Measurements from ENCODE around the gene ENO2.

Gene ENO2

GRCh38 chr12:6914947-6915788 is 788 bp downstream of the ENO2 start:
- Histone ChIP-seq H3K36me3 (replicated peaks in 1 of 2; ENCODE audit: control insufficient read depth in 2 of 2, insufficient read depth in 2 of 2, low read length in 2 of 2) (peaks cover 19 to 29% of the 10 kb centered on the region in 2 donors), H3K4me1 (ENCODE audit: control insufficient read depth in 2 of 2, insufficient read depth in 1 of 2, low read depth in 1 of 2, low read length in 2 of 2) (peaks cover 10 to 19% of the 10 kb centered on the region in 2 donors), H4K8ac (ENCODE audit: low read depth, low read length) (no peak overlapping the region), H3K9ac (ENCODE audit: low read depth, low read length, poor library complexity) (peak overlapping the region; percentile 94), H3K27ac (replicated peaks; ENCODE audit: low read length) (peak overlapping the region; percentile 58), H3K4me2 (ENCODE audit: insufficient read depth, low read length, poor library complexity, severe bottlenecking) (peak overlapping the region; percentile 96), H3K27me3 (ENCODE audit: control insufficient read depth in 3 of 3, insufficient read depth in 3 of 3, low read depth in 1 of 3, low read length in 3 of 3) (peaks cover 0 to 3% (median 0%) of the 10 kb centered on the region in 3 experiments), H2BK15ac (ENCODE audit: low read length) (peak overlapping the region; percentile 96), H3K14ac (ENCODE audit: low read length) (peak overlapping the region; percentile 95), H3K79me1 (ENCODE audit: low read depth, low read length) (peaks cover 13% of the 10 kb centered on the region), H3K4ac (ENCODE audit: low read length) (peak overlapping the region; percentile 80), H2BK5ac (ENCODE audit: low read length) (peak overlapping the region; percentile 7), H3K9me3 (replicated peaks in 1 of 2; ENCODE audit: control insufficient read depth in 2 of 2, insufficient read depth in 1 of 2, low read depth in 1 of 2, low read length in 2 of 2) (no peaks in the 10 kb centered on the region), H2BK120ac (ENCODE audit: low read depth, low read length) (peak overlapping the region; percentile 84), H3K23ac (ENCODE audit: low read depth, low read length, poor library complexity) (peak overlapping the region; percentile 92), H4K91ac (ENCODE audit: low read depth, low read length, poor library complexity) (no peak overlapping the region), H2AFZ (ENCODE audit: low read length) (peak overlapping the region; percentile 99), H3K18ac (ENCODE audit: low read length) (peak overlapping the region; percentile 99), H3K4me3 (ENCODE audit: low read length in 2 of 2) (peak overlapping the region; percentile 60 to 92), H2BK12ac (ENCODE audit: low read length) (peak overlapping the region; percentile 88), H2AK5ac (ENCODE audit: low read depth, low read length) (peak overlapping the region; percentile 79)
- WGBS, 2 donors (ENCODE audit: extremely low coverage in 2 of 2, insufficient read length in 2 of 2, insufficient replicate concordance in 1 of 2) = no CpG with 5 or more reads among the region's 29 CpGs
- DNase-seq (ENCODE audit: low spot score) = peak; percentile 68

GRCh38 chr12:6915789-6916285 is 1.5 kb downstream of the ENO2 start:
- H3K4me2 ChIP-seq (ENCODE audit: insufficient read depth, low read length, poor library complexity, severe bottlenecking) = peak overlapping the region; percentile 96
- no peak for DNase-seq (ENCODE audit: low spot score)
- no peak overlapping the region for H4K8ac ChIP-seq (ENCODE audit: low read depth, low read length)
- peaks cover 13% of the 10 kb centered on the region for H3K79me1 ChIP-seq (ENCODE audit: low read depth, low read length)
- peak overlapping the region; percentile 20 for H2BK15ac ChIP-seq (ENCODE audit: low read length)
- peaks cover 19 to 29% of the 10 kb centered on the region in 2 donors for H3K36me3 ChIP-seq (replicated peaks in 1 of 2; ENCODE audit: control insufficient read depth in 2 of 2, insufficient read depth in 2 of 2, low read length in 2 of 2)
- peak overlapping the region; percentile 27 for H2BK5ac ChIP-seq (ENCODE audit: low read length)
- H3K4me3 ChIP-seq (ENCODE audit: low read length in 2 of 2) = peak overlapping the region in 1 of 2 donors; percentile 69
- no peaks in the 10 kb centered on the region for H3K9me3 ChIP-seq (replicated peaks in 1 of 2; ENCODE audit: control insufficient read depth in 2 of 2, insufficient read depth in 1 of 2, low read depth in 1 of 2, low read length in 2 of 2)
- H2AK5ac ChIP-seq (ENCODE audit: low read depth, low read length) = no peak overlapping the region
- peak overlapping the region; percentile 39 for H3K23ac ChIP-seq (ENCODE audit: low read depth, low read length, poor library complexity)
- H2BK120ac ChIP-seq (ENCODE audit: low read depth, low read length) = no peak overlapping the region
- H2AFZ ChIP-seq (ENCODE audit: low read length) = no peak overlapping the region
- peaks cover 0 to 3% (median 0%) of the 10 kb centered on the region in 3 experiments for H3K27me3 ChIP-seq (ENCODE audit: control insufficient read depth in 3 of 3, insufficient read depth in 3 of 3, low read depth in 1 of 3, low read length in 3 of 3)
- H3K18ac ChIP-seq (ENCODE audit: low read length) = peak overlapping the region; percentile 0
- H3K27ac ChIP-seq (replicated peaks; ENCODE audit: low read length) = no peak overlapping the region
- H4K91ac ChIP-seq (ENCODE audit: low read depth, low read length, poor library complexity) = no peak overlapping the region
- H3K4ac ChIP-seq (ENCODE audit: low read length) = no peak overlapping the region
- H2BK12ac ChIP-seq (ENCODE audit: low read length) = no peak overlapping the region
- no peak overlapping the region for H3K14ac ChIP-seq (ENCODE audit: low read length)
- WGBS, 2 donors (ENCODE audit: extremely low coverage in 2 of 2, insufficient read length in 2 of 2, insufficient replicate concordance in 1 of 2) = no CpG with 5 or more reads among the region's 14 CpGs
- H3K9ac ChIP-seq (ENCODE audit: low read depth, low read length, poor library complexity) = no peak overlapping the region
- H3K4me1 ChIP-seq (ENCODE audit: control insufficient read depth in 2 of 2, insufficient read depth in 1 of 2, low read depth in 1 of 2, low read length in 2 of 2) = peaks cover 10 to 19% of the 10 kb centered on the region in 2 donors

DNA sequence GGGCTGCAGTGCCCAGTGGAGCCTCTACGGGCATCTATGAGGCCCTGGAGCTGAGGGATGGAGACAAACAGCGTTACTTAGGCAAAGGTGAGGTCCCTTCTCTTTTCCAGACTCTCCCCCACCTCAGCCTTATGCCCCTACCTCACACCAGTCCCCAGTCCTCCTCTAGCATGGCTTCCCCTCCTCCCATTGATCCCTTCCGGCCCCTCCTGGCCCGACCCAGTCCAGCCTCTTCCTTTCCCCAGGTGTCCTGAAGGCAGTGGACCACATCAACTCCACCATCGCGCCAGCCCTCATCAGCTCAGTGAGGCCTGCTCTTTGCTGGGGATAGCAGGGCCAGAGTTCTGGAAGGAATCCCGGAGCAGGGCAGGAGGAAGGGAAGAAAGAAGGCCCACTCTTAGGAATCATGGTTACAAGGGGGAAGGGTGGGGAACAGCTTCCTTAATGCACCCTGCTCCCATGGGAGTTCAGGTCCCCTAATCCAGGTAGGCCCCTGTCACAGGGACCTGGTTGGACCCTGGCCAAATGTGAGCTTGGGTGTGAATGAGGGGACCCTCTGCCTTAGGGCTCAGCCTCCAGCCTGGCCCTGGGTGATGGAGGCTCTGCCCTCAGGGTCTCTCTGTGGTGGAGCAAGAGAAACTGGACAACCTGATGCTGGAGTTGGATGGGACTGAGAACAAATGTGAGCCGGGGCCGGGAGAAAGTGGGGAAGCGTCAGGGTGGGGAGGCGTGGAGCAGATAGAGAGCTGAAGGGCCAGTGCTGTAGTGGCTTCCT is 2.2 kb downstream of the ENO2 start:
- Histone ChIP-seq H3K23ac (ENCODE audit: low read depth, low read length, poor library complexity) (no peak overlapping the region), H3K14ac (ENCODE audit: low read length) (no peak overlapping the region), H2BK5ac (ENCODE audit: low read length) (no peak overlapping the region), H2BK12ac (ENCODE audit: low read length) (no peak overlapping the region), H3K4me1 (ENCODE audit: control insufficient read depth in 2 of 2, insufficient read depth in 1 of 2, low read depth in 1 of 2, low read length in 2 of 2) (peaks cover 10 to 19% of the 10 kb centered on the region in 2 donors), H4K8ac (ENCODE audit: low read depth, low read length) (no peak overlapping the region), H3K79me1 (ENCODE audit: low read depth, low read length) (peaks cover 13% of the 10 kb centered on the region), H2AFZ (ENCODE audit: low read length) (no peak overlapping the region), H3K9me3 (replicated peaks in 1 of 2; ENCODE audit: control insufficient read depth in 2 of 2, insufficient read depth in 1 of 2, low read depth in 1 of 2, low read length in 2 of 2) (no peaks in the 10 kb centered on the region), H3K36me3 (replicated peaks in 1 of 2; ENCODE audit: control insufficient read depth in 2 of 2, insufficient read depth in 2 of 2, low read length in 2 of 2) (peaks cover 22 to 33% of the 10 kb centered on the region in 2 donors), H3K27ac (replicated peaks; ENCODE audit: low read length) (no peak overlapping the region), H3K4ac (ENCODE audit: low read length) (no peak overlapping the region), H3K4me2 (ENCODE audit: insufficient read depth, low read length, poor library complexity, severe bottlenecking) (no peak overlapping the region), H3K18ac (ENCODE audit: low read length) (no peak overlapping the region), H3K4me3 (ENCODE audit: low read length in 2 of 2) (no peak overlapping the region), H2BK15ac (ENCODE audit: low read length) (peak overlapping the region; percentile 20), H2BK120ac (ENCODE audit: low read depth, low read length) (no peak overlapping the region), H3K9ac (ENCODE audit: low read depth, low read length, poor library complexity) (peak overlapping the region; percentile 47), H3K27me3 (ENCODE audit: control insufficient read depth in 3 of 3, insufficient read depth in 3 of 3, low read depth in 1 of 3, low read length in 3 of 3) (peaks cover 0 to 3% (median 0%) of the 10 kb centered on the region in 3 experiments), H2AK5ac (ENCODE audit: low read depth, low read length) (no peak overlapping the region), H4K91ac (ENCODE audit: low read depth, low read length, poor library complexity) (no peak overlapping the region)
- no peak for DNase-seq (ENCODE audit: low spot score)
- no CpG with 5 or more reads among the region's 11 CpGs for WGBS, 2 donors (ENCODE audit: extremely low coverage in 2 of 2, insufficient read length in 2 of 2, insufficient replicate concordance in 1 of 2)
